Transverse colon (tissue), 4 donors: ENCODE data around the gene LRRC2. TPM values are rescaled to one million over a fixed set of nuclear protein-coding genes. Genes with fewer than 3 reads are reported as not detected.

ENCODE experiments used
- DNase-seq: peaks from one replicate; pipeline ENCODE4 v3.0.0-alpha.2; 2019
- H3K27ac ChIP-seq, 4 donors: fragments of 200-600 bp; sonication (generic); 2 replicates each; pipeline ENCODE4 v1.5.1; 2016 to 2018; ENCODE audit warnings: inconsistent platforms in 4 of 4
- H3K27me3 ChIP-seq: fragments of 200-600 bp; sonication (generic); 2 replicates; pipeline ENCODE4 v1.5.1; 2017; ENCODE audit warnings: inconsistent platforms
- H3K36me3 ChIP-seq, 4 donors: fragments of 200-600 bp; sonication (generic); 2 replicates each; pipeline ENCODE4 v1.5.1; 2017 to 2019; ENCODE audit warnings: inconsistent platforms in 4 of 4
- H3K4me1 ChIP-seq, 4 donors: fragments of 200-600 bp; sonication (generic); 2 replicates each; pipeline ENCODE4 v1.5.1; 2017 to 2020; ENCODE audit warnings: inconsistent platforms in 4 of 4
- H3K4me3 ChIP-seq, 4 donors: fragments of 200-600 bp; sonication (generic); 1 replicate in 1 of 4; 2 replicates in 3 of 4; pipeline versions ENCODE4 v1.5.1 to v1.6.1; 2017 to 2019; ENCODE audit warnings: inconsistent platforms in 4 of 4
- H3K9me3 ChIP-seq, 2 donors: fragments of 200-600 bp; sonication (generic); 2 replicates each; pipeline ENCODE4 v1.5.1; 2017 to 2019; ENCODE audit warnings: inconsistent platforms in 2 of 2
- CTCF ChIP-seq, 5 experiments: fragments of 200-600 bp in 3 of 5; fragments of 450-650 bp in 2 of 5; sonication (generic) in 3 of 5; IDR thresholded peaks; 1 replicate in 2 of 5; 2 replicates in 3 of 5; pipeline ENCODE4 v1.5.1; 2016 to 2017; ENCODE audit warnings: antibody characterized with exemption in 5 of 5, inconsistent platforms in 3 of 5, mild to moderate bottlenecking in 2 of 5, moderate library complexity in 1 of 5
- EP300 ChIP-seq: sonication (generic); formaldehyde crosslinking; IDR thresholded peaks from one replicate; pipeline ENCODE4 v1.6.1; 2017; ENCODE audit warnings: antibody characterized with exemption, low read depth
- POLR2A ChIP-seq: fragments of 450-650 bp; IDR thresholded peaks from one replicate; pipeline ENCODE4 v1.6.1; 2016; ENCODE audit warnings: antibody characterized with exemption, mild to moderate bottlenecking, moderate library complexity
- POLR2AphosphoS5 ChIP-seq, 3 donors: sonication (generic); formaldehyde crosslinking; IDR thresholded peaks; one replicate each; pipeline ENCODE4 v1.6.1; 2016; ENCODE audit warnings: antibody characterized with exemption in 3 of 3
- WGBS, 2 donors: methylation state at CpG; one replicate each; pipeline ENCODE4 v1.1.5; 2018; ENCODE audit warnings: low coverage in 1 of 2; 5-methylcytosine and 5-hydroxymethylcytosine counted together
- in situ Hi-C, 4 donors: fragments of 200-750 bp; cut with MboI; loops; one replicate each; pipeline versions ENCODE4 v1.15.0 to v1.15.1; 2017; ENCODE audit warnings: low sequenced_read_pairs in 3 of 4, low pct_ligation_motif_present in 1 of 4, low pct_unique_long_range_greater_than_20kb in 1 of 4
- intact Hi-C: fragments of 100-400 bp; cut with DNase I; formaldehyde crosslinking; loops from one replicate; pipeline ENCODE4 v1.15.1; 2023; ENCODE audit warnings: low total_unique reads
- total RNA-seq, 4 donors: library from RNA; depleted of rRNA; stranded (reverse); fragments of >200 nt; gene quantifications; one replicate each; pipeline ENCODE4 v1.1.0, GENCODE V29; 2016

The LRRC2 gene
- total RNA-seq, 4 donors from 2014 or later = 1.00 to 2.0 (median 1.6) TPM; not detected in 1

DNA sequence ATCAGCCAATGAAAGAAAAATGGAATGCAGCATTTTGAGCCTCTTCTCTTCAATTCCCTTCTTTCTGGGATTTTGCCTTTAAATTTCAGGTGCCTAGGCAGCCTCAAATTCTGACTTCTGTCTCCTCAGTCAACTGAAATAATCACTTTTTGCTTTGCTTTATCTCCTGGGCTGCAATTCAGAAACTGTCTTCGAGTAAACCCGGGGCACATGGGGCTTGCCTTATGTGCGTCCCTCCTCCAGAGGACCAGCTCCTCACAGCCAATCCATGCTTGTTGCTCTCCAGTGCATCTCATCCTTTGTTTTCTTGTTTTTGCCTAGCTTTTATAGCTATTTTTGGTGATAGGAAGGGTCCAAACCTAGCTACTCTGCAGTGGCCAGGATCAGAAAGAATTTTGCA, 59.6 kb downstream of the LRRC2 start:
- intact Hi-C loops (no loop called here), in situ Hi-C loops (loop anchor here in 2 of 4 donors (10.0 kb wide), 2 partner anchors 48 to 128 kb away; no protein-coding TSS in a partner anchor)
- Histone ChIP-seq H3K36me3 (no peaks in the 10 kb centered on the region), H3K27ac (no peak overlapping the region), H3K4me3 (no peak overlapping the region), H3K4me1 (no peaks in the 10 kb centered on the region), H3K9me3 (no peaks in the 10 kb centered on the region), H3K27me3 (no peaks in the 10 kb centered on the region)
- DNase-seq = no peak
- 89 to 90% methylated on average over 3 of the region's 3 CpGs for WGBS, 2 donors
- TF ChIP-seq EP300 (no peak), POLR2A (no peak), CTCF (IDR thresholded peaks at IDR 0.05) (no peak), POLR2AphosphoS5 (IDR thresholded peaks at IDR 0.05) (no peak)

GRCh38 chr3:46505953-46506352, 60.1 kb downstream of the LRRC2 start:
- no peaks in the 10 kb centered on the region for H3K27me3 ChIP-seq
- no peak for DNase-seq
- no peaks in the 10 kb centered on the region for H3K9me3 ChIP-seq
- in situ Hi-C loops = loop anchor here in 2 of 4 donors (10.0 kb wide), 2 partner anchors 49 to 129 kb away; no protein-coding TSS in a partner anchor
- TF ChIP-seq POLR2A (no peak), CTCF (IDR thresholded peaks at IDR 0.05) (no peak), EP300 (no peak), POLR2AphosphoS5 (IDR thresholded peaks at IDR 0.05) (no peak)
- H3K4me1 ChIP-seq = no peaks in the 10 kb centered on the region
- intact Hi-C loops = no loop called here
- no peak overlapping the region for H3K4me3 ChIP-seq
- 86% methylated on average over 1 to 10 of the region's 10 CpGs for WGBS, 2 donors
- no peak overlapping the region for H3K27ac ChIP-seq
- no peaks in the 10 kb centered on the region for H3K36me3 ChIP-seq

DNA sequence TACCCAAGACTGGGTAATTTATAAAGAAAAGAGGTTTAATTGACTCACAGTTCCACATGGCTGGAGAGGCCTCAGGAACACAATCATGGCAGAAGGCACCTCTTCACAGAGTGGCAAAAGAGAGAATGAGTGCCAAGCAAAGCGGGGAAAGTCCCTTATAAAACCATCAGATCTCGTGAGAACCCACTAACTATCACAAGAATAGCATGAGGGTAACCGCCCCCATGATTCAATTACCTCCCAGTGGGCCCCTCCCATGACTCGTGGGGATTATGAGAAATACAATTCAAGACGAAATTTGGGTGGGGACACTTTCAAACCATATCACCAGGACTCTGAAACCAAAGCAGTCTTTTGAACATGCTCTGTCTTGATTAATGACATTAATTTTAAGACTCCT, 61.3 kb downstream of the LRRC2 start:
- Histone ChIP-seq H3K4me1 (no peaks in the 10 kb centered on the region), H3K9me3 (no peaks in the 10 kb centered on the region), H3K27me3 (no peaks in the 10 kb centered on the region), H3K36me3 (no peaks in the 10 kb centered on the region), H3K27ac (no peak overlapping the region), H3K4me3 (no peak overlapping the region)
- intact Hi-C loops (no loop called here), in situ Hi-C loops (loop anchor here in 2 of 4 donors (10.0 kb wide), 2 partner anchors 50 to 130 kb away; no protein-coding TSS in a partner anchor)
- no peak for DNase-seq
- TF ChIP-seq CTCF (IDR thresholded peaks at IDR 0.05) (no peak), POLR2A (no peak), POLR2AphosphoS5 (IDR thresholded peaks at IDR 0.05) (no peak), EP300 (no peak)
- WGBS, 2 donors = 61% methylated on average over 5 of the region's 5 CpGs; no CpG with 5 or more reads in 1 of the 2 donors

- no peak overlapping the region for H3K4me3 ChIP-seq
- no peak for TF ChIP-seq POLR2A
- TF ChIP-seq EP300 = no peak
- 76 to 87% methylated on average over 3 to 7 of the region's 7 CpGs for WGBS, 2 donors
- H3K27me3 ChIP-seq = no peaks in the 10 kb centered on the region
- intact Hi-C loops = no loop called here
- no peaks in the 10 kb centered on the region for H3K4me1 ChIP-seq
- no peak for DNase-seq
- H3K9me3 ChIP-seq = no peaks in the 10 kb centered on the region
- in situ Hi-C loops = loop anchor here in 2 of 4 donors (10.0 kb wide), 2 partner anchors 51 to 131 kb away; no protein-coding TSS in a partner anchor
- H3K27ac ChIP-seq = no peak overlapping the region
- no peaks in the 10 kb centered on the region for H3K36me3 ChIP-seq
Measured at GRCh38 chr3:46503200-46503874, 62.8 kb downstream of the LRRC2 start.
